ENCODE results near the gene ARHGAP26.
"Not testable (repeated sequence)": the region's sequence is repeated elsewhere in the genome, so short reads cannot be mapped to it uniquely, and the experiment has no call there.

The ARHGAP26 gene

DNA sequence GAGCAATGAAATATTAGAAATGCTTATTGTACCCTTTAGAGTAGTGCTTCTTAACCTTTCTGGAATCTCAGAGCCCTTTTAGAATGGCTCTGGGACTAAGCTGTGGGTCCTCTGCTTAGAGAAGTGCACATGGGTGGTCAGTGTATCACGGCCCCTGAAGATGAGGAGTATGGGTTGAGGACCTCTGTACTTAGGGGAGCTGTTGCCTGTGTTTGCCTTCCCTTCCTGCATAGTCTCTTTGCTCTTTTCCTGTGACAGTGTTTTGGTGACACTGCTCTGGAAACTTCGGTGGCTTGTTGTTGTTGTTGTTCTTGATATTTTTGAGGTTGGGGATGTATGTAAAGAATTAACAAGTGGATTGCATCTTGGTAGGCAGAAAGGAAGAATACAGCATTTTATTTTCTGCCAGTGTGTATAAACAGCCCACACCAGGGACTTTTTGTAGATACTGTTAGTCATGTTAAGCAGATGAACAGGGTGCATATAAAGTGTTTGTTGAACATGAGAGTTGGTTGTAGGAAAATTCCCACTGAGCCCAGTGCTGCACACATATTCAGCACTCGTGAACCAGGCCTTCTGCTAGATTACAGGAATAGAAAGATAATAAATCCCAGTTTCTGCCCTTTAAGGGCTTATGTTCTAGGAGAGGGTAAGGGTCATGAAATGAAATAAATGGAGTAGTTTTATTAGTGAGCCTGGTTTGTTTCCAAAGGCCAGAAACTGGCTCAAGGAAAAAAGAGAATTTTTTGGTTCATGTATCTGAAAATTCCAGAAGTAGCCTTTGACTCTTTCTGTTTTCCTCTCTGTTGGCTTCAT lies 199.7 kb downstream of the ARHGAP26 start:
- no peak for DNase-seq

DNA sequence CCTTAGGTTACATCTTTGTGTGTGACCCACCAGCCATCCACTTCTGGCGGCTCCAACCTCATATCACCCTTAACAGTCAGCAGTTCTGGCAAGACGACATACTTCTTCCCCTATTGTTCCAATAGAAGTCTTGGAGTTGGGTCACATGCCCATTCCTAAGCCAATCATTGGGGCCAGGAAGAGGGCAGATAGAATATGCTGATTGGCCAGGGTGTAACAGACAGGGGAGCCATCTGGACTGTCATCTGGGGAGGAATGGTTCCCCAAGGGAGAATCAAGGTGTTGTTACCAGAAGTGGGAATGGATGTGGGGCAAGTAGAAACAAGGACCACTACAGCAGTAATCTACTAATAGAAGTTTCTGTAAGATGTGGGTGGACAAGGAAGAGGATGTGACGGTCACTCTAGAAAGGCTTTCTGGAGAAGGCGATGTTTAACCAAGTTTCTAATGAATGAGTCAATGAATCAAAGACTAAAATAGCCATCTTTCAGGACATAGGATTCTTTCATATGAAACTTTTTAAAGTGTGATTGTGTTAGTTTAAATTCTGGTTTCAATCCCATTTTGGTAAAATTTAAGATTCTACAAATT lies 200.4 kb downstream of the ARHGAP26 start:
- DNase-seq, result no peak

DNA sequence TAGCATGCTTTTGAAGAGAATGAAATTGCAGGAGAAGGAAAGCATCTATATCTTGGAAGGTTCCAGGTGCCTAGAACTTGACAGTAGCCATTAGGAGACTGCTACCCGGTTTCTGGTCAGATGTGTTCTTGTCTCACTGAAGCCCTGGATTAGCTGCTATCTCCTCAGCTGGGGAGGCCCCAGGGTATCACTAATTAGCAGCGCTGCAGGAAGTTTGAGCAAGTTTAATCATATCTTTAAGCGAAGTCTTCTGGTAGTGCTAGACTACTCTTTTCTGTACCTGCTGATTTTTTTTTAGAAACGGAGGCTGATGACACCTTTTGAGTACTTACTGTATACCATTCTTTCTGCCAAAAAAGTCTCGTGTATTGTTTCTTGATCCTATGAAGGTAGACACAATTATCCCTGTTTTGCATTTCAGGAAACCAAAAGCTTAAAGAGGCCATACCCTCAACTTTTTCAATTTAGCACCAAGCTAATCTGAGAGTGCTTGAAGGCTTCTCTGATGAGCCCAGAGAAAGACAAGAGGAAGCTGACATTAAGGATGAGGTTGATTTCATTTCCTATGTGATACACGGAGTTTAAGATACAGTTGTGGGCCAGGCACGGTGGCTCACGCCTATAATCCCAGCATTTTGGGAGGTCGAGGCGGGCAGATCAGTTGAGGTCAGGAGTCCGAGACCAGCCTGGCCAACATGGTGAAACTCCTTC lies 201.3 kb downstream of the ARHGAP26 start:
- DNase-seq, result no peak

DNA sequence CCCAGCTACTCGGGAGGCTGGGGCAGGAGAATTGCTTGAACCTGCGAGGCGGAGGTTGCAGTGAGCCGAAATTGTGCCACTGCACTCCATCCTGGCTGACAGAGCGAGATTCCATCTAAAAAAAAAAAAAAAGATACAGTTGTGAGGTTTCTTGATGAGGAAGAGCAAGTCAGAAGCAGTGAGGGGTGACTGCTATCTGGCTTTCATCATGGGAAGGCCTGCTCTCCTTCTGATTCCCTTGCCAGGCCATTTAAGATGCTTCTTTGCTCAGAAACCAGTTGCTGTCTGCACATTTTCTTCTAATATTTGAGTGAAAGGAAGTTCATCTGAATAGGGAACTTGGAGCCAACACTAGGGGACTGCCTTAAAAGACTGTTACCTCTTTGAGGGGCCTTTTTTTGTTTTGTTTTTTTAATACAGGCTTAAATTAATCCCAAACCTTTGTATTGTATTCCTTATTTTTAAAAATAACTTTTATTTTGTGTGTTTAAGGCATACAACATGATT lies 201.9 kb downstream of the ARHGAP26 start:
- no peak for DNase-seq

DNA sequence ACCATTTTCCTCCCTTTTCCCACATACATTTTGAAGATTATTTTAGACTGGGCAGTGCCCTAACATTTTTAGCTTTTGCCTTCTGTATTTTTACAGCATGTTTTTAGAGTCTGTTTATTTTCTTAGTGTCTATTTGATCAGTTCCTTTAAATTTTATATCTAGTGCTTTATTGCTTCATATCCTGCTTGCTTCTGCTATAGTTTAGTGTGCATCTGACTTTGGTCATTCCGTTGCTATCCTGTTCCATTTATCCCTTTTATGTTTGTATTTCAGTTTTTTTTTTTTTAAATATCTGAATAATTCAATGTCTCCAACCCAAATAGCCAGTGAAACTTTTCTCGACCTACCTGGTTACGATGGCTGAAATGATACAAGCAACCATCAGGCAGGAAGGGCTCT lies 203.8 kb downstream of the ARHGAP26 start:
- DNase-seq, result no peak

DNA sequence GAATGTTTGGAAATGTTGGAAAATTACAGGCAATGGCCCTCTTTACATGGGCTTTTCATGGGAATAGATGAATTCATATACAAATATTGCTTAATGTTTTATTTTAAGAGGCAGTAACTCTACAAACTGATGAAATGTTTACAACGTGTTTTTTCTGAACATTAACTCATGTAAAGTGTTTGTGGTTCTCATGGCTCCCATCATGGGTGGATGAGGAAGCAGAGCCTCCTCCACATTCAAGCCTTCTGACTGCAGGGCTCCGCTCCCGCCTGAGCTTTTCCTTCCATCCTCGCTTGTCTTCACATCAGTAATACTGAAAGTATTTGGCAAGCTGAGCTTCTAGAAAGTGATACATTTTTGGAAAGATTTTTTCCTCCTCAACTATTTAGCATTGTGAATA lies 204.2 kb downstream of the ARHGAP26 start:
- no peak for DNase-seq

DNA sequence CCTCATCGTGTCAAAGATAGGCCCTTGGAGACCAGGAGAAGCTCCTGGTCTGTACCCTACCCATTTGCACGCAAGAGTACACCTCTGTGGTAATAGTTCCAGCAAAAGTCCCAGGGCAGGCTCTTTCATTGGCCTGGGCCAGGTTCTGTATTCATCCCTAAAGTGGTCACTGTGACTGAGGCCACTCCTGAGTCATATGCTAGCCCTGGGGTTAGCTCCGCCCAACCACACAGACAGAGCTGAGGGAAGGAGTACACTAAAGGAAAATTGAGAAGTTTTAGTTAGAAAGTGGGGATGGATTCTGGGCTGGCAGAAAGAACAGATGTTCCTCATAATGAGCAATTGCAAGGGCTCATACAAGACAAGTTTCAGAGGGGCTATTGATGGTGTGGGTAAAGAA lies 206.7 kb downstream of the ARHGAP26 start:
- no peak for DNase-seq

DNA sequence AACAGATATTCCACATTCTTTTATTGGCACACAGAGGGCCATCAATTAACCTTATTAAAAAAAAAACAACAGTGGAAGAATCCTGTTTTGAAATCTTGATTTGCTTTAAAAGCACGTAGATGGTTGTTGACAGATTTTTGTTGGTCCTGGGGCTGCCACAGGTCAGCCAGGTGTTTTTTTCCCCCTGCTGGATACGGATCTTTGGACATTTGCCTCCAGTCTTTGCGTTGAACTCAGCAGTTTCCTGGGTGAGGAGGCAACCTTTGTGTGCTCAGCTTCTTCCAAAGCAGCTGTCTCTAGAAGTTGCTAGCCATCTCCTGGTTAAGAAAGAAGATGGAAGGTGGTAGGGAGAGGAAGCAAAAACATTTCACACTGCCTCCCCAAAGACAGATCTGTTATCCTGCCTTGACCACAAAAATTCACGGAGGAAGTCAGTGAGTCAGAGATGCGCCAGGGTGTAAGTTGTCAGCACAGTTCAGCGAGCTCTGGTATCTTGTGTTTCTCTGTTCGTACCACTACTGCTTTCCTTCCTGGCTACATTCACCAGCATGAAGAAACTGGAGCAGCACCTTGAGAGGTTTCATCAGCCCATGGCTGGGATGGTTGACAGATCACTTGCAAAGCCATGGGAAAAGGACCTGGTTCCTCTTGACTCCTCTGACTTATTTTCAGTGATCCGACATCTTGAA lies 207.3 kb downstream of the ARHGAP26 start:
- DNase-seq, result no peak

DNA sequence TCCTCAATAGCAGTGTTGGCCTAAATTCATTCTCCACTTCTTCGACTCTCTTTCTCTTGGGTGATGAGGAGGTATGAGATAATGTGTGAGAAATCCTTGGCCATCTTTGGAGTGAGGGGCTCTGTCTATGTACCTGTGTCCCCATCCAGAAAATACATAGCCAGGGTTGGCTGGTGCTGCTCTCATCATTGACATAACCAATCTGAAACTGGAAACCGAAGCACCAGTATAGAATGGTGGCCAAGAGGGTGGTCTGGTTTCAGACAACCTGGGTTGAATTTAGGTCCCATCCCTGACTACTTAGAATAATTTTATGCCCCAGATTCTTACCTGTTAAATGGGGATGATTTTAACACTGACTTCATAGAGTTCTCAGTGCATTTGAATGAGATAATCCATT lies 208.1 kb downstream of the ARHGAP26 start:
- DNase-seq, result no peak

DNA sequence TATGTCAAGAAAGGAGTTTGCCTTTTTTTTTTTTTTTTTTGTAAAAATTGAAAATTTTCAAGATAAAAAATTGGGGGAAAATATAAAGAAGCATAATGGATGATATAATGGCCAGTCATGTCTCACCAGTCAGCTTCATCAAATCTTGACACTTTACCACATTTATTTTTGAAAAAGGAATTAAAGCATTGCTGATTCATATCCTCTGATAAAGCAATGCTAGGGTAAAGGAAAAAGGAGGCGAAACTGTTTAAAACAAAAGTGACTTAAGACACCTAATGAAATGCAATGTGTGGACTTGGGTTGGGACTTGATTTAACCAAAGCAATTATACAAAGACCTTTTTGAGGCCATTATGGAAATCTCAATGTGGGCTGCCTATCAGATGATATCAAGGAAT lies 208.5 kb downstream of the ARHGAP26 start:
- DNase-seq, result no peak

DNA sequence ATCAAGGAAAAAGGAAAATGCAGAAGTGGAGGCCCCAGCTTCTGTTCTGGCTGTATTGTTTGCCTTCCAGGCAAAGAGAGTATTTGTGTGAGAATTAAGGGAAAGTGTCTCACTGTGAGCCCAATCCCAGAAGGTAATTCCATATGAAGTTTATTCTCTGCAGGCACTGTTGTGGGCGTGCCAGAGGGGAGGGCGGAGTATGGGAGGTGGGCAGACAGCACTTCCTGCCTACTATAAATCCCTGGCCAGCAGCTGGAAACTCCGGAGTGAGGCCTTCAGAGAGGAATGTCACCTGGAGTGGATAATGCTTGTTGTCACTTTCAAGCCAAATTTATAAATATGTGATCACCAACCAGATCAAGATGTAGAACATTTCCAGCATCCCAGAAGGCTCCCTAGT lies 209.5 kb downstream of the ARHGAP26 start:
- no peak for DNase-seq

DNA sequence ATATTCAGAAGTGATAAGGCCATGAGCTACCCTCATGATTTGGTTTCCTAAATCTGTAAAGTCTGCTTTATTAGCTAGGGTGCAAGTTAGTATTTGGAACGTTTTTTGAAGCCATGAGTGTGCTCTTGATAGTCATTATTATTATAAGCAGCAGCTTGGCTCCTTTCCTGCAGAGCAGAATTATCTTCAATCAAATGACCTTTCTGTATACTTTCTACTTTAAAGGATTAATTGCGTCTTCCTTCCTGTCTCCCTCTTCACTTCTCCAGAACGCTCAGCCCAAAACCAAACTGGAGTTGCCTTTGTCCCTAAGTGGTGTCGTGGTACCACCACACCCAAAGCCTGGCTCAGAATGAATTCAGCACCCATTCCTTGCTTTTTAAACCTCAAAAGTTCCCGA lies 211.3 kb downstream of the ARHGAP26 start:
- DNase-seq, result no peak

DNA sequence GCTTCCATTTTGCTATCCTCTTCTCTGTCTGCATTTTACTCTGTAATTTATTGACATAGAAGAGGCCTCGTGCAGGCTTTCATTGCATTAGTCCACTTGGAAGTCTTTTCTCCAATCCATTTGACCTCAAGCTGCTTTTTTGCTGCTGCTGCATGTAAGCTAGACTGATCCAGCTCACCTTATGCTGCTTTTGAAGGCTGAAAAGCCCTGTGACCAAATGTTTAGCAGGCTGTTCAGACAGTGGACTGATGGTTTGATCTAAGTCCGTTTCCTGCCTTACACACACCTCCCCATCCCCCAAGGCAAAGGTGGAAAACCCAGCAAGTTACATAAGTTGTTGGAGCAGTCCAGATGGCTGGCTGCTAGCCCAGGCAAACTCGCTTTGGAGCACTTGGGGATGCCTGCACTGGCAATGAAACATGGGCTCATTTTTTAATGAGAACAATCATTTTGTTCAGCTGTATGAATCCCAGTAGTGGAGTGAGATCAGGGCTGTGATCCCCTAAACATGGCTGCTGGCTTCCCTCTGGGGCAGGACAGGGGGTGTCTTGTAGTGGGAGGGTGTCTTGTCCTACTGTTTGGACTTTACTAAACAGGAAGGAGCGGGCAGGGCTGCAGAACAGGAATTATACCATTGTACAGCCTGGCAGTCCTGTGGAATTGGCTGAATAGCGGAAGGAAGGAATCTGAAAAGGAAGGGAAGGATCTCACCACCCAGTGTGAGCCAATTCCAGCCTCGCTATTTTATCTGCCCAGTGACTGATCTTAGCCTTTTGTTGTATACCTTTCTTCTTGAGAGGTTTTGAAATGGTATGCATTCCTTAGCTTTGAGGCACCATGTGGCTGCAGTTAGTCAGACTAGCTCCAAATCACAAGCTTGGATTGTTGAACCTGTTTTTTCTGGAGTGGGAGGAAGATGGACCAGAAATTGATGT lies 212.0 kb downstream of the ARHGAP26 start:
- DNase-seq, result peak; percentile 48

DNA sequence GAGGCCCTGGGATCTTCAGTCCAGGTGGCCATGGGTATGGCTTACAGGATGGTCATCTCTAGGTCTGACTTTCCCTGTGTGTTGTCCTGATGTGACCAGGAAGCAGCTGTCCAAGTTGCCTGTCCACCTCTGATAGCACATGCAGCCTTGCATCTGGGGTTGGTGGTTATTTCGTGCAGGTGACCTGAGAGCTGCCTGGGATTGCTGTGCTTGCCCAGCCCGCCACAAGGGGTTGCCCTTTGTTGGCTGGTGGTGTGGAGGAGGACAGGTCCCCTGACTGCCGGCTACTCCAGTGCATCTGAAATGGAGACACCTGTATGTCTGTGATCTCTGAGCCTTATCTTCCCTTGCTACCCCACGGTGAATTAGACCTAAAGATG lies 212.6 kb downstream of the ARHGAP26 start:
- DNase-seq, result no peak

DNA sequence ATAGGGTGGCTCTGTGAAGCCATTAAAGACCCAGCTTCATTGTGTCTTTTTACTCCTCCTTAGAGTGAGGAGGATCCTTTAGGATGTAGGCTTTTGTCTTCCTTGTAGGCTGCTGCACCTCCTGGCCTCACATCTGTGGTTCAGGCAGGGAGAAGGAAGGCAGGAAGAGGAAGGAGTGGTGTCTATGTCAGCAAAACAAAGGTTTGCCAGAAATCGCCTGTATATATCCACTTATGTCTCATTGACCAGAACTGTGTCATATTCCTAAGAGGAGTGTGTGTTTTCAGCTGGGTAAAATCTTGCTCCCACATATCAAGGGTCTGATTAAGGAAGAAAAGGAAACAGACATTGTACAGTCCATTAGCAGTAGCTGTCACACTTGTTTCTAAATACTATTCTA lies 213.8 kb downstream of the ARHGAP26 start:
- DNase-seq, result no peak

DNA sequence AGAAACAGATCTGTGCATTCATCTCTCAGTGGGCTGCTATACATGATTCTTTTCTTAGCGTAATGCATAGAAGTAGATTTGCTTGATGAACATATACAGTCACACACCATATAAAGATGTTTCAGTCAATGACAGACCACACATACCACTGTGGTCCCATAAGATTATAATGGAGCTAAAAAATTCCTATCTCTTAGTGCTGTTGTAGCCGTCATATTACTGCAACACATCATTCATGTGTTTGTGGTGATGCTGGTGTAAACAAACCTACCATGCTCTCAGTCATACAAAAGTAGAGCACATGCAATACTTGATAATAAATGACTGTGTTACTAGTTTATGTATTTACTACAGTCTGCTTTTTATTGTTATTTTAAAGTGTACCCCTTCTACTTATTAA lies 214.3 kb downstream of the ARHGAP26 start:
- no peak for DNase-seq

DNA sequence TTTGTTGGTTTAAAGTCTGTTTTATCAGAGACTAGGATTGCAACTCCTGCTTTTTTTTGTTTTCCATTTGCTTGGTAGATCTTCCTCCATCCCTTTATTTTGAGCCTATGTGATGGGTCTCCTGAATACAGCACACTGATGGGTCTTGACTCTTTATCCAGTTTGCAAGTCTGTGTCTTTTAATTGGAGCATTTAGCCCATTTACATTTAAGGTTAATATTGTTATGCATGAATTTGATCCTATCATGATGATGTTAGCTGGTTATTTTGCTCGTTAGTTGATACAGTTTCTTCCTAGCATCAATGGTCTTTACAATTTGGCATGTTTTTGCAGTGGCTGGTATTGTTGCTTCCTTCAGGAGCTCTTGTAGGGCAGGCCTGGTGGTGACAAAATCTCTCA lies 219.1 kb downstream of the ARHGAP26 start:
- DNase-seq, result not testable (repeated sequence)

DNA sequence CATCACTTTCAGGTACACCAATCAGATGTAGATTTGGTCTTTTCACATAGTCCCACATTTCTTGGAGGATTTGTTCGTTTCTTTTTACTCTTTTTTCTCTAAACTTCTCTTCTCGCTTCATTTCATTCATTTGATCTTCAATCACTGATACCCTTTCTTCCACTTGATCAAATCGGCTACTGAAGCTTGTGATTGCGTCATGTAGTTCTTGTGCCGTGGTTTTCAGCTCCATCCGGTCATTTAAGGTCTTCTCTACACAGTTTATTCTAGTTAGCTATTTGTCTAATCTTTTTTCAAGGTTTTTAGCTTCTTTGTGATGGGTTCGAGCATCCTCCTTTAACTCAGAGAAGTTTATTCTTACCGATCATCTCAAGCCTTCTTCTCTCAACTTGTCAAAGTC lies 219.9 kb downstream of the ARHGAP26 start:
- not testable (repeated sequence) for DNase-seq

DNA sequence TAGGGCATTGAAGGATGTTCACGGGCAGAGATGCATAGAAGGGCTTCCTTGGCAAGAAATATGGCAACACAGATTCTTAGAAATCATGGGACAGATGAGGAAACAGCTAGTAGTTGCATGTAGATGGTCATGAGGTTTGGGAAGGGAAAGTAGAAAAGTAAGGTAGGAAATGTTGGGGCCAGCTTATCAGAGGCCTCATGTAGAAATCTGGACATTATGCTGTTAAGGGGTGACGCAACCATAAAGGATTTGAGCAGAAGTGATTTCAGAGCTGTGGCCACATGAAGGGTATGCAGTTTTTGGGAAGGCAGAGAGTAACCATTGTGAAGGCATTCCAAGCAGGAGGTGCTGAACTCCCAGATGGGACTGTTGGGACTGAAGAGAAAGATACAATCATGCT lies 224.0 kb downstream of the ARHGAP26 start:
- no peak for DNase-seq

DNA sequence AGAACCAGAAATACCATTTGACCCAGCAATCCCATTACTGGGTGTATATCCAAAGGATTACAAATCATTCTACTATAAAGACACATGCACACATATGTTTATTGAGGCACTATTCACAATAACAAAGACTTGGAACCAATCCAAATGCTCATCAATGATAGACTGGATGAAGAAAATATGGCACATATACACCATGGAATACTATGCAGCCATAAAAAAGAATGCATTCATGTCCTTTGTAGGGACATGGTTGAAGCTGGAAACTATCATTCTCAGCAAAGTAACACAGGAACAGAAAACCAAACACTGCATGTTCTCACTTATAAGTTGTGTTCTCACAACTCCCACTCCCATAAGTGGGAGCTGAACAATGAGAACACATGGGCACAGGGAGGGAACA lies 225.4 kb downstream of the ARHGAP26 start:
- DNase-seq, result not testable (repeated sequence)

DNA sequence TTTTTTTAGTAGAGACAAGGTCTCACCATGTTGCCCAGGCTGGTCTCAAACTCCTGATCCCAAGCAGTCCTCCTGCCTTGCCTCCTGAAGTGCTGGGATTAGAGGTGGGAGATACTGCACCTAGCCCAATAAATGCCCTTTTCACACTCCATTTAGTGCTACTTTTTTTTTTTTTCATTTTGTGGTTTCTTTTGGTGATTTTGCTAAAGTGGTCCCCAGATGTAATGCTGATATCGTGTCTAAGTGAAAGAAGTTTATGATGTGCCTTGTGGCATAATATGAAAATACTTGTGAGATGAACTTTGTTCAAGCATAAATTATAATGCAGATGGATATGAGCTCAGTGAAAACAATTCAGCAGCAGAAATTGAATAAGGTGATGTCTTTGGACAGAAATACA lies 227.4 kb downstream of the ARHGAP26 start:
- no peak for DNase-seq

Measured in eye (tissue), 1 donor.